GM10248 (cell line): ENCODE measurements around the gene MRPL2.
A peak's percentile ranks its signal among the peaks of the same experiment; 100 is the strongest.

ENCODE experiments used
- CTCF ChIA-PET: fragments of 300-600 bp; sonication (Branson Sonifier 250); formaldehyde crosslinking; extraction: SDS; loops from one replicate; lab custom pipeline; 2021; ENCODE audit warnings: antibody characterized with exemption; lab: Yijun Ruan, JAX
- POLR2A ChIA-PET: fragments of 350-650 bp; sonication (Branson Sonifier 250); formaldehyde crosslinking; extraction: SDS; loops from one replicate; lab custom pipeline; 2020; ENCODE audit warnings: antibody characterized with exemption; lab: Yijun Ruan, JAX
- DNase-seq: peaks from one replicate; pipeline ENCODE4 v3.0.0; 2012; ENCODE audit errors: extremely low spot score
- TF ChIP-seq, protein P1 (sequence below): IDR thresholded peaks from 2 replicates; pipeline ENCODE4 v1.5.1; 2012; ENCODE audit warnings: mild to moderate bottlenecking, low read depth; ENCODE audit errors: extremely low read depth, missing control alignments, control extremely low read depth

Gene MRPL2

DNA sequence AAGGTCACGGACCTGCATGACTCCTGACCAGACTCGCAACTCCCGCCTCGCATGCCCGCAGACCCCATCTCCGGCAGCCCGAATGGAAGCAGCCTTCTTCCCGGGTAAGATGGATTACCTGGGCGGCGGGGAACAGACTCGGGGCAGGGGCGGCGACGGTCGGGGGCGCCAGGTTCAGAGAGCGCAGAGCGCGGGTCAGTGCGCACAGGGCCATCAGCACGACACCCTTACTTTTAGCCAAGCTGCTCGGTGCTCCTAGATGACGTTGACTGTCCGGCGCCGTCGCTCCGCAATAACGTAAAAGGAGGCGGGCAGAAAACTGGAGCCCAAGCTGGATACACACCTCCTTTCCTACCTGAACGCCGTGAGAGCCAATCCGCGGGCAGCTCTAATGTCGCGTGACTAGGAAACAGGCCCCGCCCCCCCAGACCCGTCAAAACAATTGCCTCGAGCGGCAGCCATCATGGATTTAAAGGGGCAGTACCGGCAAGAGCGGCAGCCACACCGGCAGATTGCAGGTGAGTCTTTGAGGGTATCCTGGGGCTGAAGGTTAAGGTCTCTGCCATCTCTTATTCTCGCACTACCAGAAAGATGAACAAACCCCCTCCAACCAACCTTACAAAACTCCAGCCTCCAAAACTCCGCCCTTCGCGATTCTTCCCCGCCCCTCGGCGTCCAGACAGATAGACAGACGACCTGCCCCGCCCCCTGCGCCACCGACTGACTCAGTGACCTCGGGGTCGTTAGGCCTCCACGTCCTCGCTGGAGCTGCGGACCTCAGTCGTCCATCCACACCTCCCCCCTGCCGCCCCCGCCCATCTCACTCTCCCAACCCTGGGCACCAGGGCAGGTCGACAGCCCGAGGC, at the start of gene MRPL2, which contains the start of gene KLC4:
Gene MRPL2, minus strand, starts transcription at position 267 of the 866 bp plus-strand sequence. Its CDS starts 53 bp downstream, at position 214.
Gene KLC4, plus strand, starts transcription at position 464 of the 866 bp plus-strand sequence. CDS start 1,705 bp downstream, outside the sequence.
- DNase-seq = peak; percentile 100
- ChIA-PET CTCF (interaction anchor here (1.1 to 2.0 kb wide), 3 partner anchors 25 to 84 kb away, joined by 3 to 5 read pairs (median 3); no protein-coding TSS in a partner anchor), POLR2A (interaction anchor here (1.1 kb wide), 1 partner anchor 11 kb away, joined by 5 read pairs; no protein-coding TSS in a partner anchor)
- TF ChIP-seq, protein P1, sequence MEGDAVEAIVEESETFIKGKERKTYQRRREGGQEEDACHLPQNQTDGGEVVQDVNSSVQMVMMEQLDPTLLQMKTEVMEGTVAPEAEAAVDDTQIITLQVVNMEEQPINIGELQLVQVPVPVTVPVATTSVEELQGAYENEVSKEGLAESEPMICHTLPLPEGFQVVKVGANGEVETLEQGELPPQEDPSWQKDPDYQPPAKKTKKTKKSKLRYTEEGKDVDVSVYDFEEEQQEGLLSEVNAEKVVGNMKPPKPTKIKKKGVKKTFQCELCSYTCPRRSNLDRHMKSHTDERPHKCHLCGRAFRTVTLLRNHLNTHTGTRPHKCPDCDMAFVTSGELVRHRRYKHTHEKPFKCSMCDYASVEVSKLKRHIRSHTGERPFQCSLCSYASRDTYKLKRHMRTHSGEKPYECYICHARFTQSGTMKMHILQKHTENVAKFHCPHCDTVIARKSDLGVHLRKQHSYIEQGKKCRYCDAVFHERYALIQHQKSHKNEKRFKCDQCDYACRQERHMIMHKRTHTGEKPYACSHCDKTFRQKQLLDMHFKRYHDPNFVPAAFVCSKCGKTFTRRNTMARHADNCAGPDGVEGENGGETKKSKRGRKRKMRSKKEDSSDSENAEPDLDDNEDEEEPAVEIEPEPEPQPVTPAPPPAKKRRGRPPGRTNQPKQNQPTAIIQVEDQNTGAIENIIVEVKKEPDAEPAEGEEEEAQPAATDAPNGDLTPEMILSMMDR = no peak

DNA sequence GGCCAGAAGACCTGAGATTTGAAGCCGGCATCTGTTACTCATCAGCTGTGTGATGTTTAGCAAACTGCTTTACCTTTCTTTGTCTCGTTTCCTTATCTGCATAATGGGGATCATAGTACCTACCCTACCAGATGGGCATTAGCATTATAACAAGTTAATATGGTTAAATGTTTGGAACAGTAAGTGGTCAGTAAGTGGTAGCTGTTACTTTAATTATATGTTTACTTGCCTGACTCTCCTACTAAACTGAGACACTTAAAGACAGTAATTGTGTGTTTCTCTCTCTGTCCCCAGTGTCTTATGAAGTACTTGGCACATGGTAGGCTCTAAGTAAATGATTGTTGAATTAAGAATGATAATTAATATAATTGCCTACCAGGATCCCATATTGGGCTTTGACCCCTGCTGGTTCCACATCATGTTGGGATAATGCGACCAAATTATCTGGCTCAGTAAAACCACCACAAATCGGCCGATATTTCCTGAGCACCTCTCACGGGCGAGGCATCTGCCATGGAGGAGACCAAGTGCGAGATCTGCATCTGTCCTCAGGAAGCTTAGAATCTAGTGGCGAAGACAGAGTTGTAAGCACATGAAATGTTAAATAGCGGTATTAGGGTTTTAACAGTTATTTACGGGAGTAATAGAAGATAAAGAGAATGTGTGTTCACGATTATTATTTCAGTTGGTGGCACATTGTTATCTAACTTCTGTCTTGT, 48.3 kb upstream of the MRPL2 start:
- POLR2A ChIA-PET = no interaction called here
- TF ChIP-seq, protein P1 = no peak
- no peak for DNase-seq
- CTCF ChIA-PET = no interaction called here

DNA sequence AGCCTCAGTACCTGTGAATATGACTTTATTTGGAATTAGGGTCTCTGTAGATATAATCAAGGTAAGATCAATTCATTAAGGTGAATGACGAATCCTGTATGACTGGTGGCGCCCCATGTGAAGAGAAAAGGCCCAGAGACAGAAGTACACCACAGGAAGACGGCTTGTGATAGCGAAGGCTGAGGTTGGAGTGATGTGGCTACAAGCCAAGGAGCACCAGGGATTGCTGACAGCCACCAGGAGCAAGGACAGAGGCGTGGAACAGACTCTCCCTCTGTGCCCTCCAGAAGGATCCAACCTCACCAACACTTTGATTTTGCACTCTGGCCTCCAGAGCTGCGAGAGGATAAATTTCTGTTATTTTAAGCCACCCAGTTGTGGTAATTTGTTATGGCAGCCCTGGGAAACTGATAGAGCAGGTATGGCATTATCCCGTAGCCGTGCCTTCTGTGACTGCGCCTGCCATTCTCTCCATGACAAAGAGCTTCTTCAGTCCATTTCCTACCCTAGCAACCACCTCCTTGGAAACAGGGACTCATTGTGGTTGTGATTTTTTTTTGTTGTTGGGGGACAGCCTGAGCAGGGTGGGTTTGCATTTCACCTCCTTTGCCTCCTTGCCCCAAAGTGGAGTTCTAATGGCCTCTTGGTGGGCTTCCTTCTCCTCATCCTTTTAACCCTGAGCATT, 46.4 kb upstream of the MRPL2 start:
- no peak for DNase-seq
- ChIA-PET POLR2A (no interaction called here), CTCF (no interaction called here)
- TF ChIP-seq, protein P1 = no peak

DNA sequence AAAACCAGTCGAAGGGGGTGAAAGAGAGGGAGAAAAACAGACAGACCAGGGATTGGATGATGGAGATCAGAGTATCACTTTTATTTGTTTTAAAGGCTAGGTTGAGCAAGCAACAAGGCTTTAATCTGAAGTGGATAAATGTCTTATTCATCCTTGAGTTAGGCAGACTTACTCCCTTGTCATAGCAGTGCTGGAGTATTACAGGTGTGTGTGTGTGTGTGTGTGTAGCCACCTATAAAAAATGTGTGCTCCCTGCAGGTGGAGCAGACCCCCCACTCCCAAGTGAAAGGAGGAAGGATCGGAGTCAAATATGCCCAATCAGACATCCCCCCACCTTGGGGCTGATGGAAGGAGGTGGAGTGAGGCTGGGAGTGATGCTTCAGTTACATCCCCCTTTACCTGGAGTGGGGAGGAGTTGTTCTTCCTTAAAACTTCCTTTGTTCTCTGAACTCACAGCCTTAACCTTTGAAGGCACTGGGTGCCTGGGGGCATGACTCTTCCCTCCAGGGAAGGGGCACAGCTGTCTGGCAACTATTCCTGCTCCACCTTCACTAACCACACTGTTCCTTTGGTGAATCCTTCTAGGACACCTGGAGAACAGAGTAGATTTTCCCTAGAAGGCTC, 44.1 kb upstream of the MRPL2 start:
- CTCF ChIA-PET = no interaction called here
- no peak for DNase-seq

DNA sequence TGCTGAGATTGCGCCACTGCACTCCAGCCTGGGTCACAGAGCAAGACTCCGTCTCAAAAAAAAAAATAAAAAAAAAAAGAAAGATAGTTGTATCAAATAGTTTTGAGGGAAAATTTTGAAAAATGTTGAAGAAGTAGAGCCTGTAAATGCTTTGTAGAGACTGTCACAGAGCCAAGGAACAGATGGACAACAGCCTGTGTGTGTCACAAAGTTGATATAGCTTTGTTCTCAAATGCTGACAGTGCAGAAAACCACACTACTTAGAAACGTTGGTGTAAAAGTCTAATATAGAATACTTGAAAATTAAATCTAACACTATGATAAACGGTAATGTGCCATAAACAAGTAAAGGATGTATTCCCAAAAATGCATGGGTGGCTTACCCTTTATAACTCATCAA, 42.3 kb upstream of the MRPL2 start:
- TF ChIP-seq, protein P1 = no peak
- DNase-seq = no peak
- POLR2A ChIA-PET = no interaction called here
- CTCF ChIA-PET = no interaction called here

More for the DNA sequence above, 44.1 kb upstream of the MRPL2 start:
- POLR2A ChIA-PET = no interaction called here
- TF ChIP-seq, protein P1 = no peak
